ENCODE measurements around the gene CCER1.

CCER1 gene

DNA sequence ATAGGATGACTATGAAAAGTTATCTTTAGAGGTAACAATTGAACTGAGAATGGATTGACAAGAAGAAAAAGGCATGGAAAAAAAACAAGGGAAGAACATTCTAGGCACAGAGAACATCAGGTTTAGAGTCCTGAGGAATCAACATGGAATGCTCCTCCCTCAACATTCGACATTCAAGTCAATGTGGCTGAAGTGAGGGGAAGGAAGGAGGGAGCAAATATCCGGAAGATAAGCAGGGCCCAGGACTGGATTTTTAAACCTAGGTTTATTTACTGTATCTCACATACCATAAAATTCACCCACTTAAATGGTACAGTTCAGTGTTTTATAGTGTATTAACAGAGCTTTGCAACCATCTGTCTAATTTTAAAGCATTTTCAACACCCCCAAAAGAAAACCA is 9.6 kb upstream of the CCER1 start:
- DNase-seq, result no peak

- no peak for DNase-seq
Measured at GRCh38 chr12:90963946-90964345, 9.0 kb upstream of the CCER1 start.

- DNase-seq, result no peak
Measured at GRCh38 chr12:90961154-90961553, 6.2 kb upstream of the CCER1 start.

- peak in 1 of 2 experiments; percentile 18 for DNase-seq
Measured at GRCh38 chr12:90959538-90960139, 4.7 kb upstream of the CCER1 start.

- no peak for DNase-seq
Measured at GRCh38 chr12:90959032-90959431, 4.1 kb upstream of the CCER1 start.

- DNase-seq, result no peak
Measured at GRCh38 chr12:90958347-90958746, 3.4 kb upstream of the CCER1 start.

DNA sequence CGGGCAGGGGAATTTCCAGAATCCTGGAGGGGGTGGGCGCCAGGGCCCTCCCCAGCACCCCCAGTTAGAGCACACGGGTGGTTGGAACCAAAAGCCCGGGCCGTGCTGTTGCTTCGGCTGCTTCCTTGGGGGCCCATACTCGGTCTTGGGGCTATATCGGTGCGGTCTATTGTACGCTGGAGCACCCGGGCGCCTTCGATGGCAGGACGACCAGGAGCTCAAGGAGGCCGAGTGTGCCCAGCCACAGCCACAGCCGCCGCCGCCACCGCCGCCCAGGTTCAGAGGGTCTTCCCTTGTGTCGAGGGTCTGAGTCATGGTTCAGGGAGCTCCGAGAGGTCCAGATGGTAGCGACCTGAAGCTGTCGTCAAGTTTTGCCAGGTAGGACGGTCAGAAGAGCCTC is 548 bp downstream of the CCER1 start:
- no peak for DNase-seq

DNA sequence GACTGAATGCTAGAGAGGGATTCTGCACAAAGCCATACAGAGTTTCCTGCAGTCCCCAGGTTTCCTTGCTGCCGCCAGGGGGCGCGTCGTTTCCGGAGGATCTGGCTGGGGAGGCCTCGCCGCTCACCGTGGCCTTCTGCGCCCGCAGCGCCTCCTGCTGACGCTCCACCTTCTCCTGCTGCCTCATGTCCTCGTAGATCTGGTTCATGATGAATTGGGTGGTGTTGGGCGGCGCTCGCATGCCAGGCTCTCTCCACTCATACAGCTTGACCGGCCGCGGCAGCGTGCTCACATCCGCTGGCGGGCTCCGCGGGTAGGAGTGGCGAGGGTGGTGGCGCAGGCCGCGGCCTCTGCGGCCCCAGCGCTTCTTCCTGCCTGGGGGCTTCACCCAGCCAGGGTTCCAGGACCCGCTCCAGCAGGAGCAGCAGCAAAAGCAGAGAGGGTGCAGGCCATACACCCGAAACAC is 987 bp downstream of the CCER1 start:
- DNase-seq, result no peak

DNA sequence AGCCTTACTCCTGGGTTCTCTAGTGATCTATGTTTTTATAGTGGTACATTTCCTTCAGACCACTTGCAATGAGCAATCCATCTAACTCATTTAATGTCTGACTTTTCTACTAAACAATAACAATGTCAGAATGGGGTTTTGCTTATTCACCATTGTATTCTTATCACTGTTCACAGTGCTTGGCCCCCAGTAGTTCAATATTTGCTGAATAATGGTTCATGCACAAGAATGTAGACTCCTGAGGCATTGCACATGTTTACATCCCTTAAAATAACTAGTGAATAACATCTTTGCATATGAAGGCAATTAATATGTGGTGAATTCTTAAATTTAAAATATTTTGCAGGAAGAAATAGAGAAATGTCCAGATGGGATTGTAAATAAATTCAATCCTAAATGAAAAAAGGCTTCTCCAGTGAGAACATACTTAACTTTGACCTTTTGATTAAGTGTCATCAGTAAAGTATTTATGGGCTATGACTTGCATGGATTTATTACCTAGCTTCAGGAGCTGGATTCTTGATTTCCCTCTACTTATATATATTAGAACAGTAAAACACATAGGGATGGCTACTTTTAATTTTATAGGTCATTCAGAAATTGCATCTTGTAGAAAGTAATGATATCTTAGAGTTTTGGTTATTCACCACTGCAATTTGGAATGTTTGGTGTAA is 3.4 kb downstream of the CCER1 start:
- DNase-seq, result no peak

DNA sequence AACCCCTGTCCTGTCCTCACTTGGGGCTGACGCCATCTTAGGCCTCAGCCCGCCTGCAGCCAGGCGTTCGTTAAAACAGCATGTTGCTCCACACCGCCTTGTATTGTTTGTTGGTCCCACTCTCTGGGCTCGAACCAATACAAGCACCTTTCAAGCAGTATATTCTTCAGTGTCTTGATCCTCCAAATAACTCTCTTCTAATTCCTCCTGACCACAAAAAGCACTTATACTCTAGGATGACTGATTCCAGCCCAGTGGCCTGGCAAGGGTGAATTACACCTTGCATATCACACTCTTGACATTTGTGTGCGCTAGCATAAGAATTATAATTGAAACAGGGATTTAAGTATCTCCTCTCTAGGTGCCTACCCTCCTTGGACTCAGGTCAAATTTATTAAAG is 7.1 kb downstream of the CCER1 start:
- peak; percentile 20 to 45 for DNase-seq

DNA sequence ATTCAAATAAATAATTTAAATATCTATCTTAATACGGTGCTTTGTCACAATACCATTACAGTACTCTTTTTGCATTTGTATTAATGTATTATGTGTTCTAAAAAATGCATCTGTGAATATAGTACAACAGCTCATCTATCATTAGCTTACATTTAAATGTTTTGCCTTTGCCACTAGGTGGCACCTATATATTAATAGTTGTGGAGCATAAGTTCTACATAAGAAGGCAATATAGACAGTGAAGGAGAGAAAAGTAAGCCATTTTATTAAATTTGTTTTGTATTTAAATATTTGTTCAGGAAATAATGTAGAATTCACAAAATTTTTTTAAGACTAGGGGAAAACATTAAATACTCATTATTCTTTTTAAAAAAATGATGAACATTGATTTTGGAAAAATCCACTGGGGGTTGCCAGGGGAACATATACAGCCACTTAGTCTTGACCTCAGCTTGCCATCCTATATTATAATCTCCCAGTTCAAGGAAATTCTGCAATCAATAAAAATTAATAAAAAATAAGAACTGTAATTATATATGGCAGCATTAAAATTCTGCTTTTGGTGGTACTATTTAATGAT is 9.8 kb downstream of the CCER1 start:
- DNase-seq, result no peak

DNA sequence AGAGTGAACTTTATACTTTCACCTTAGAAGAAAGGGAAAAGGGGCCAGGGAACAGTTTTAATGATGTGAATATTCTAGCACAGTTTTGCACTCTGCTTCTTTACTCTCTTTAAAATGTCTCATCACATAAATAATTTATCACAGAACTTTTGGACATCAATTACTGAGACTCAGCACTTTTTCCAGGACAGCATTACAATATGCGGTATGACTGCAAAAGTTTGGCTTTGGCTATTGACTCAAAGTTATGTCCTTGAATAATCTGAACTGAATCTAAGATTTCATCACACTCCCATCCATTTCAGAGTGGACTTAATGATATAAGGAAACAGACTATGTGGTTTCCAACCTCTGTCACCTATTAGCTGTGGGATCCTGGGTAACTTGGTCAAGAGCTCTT is 11.7 kb downstream of the CCER1 start:
- DNase-seq, result no peak

GRCh38 chr12:90940872-90941499 is 14.0 kb downstream of the CCER1 start:
- DNase-seq, result peak in 1 of 2 experiments; percentile 5

GRCh38 chr12:90939382-90939781 is 15.6 kb downstream of the CCER1 start:
- no peak for DNase-seq

GRCh38 chr12:90938451-90938850 is 16.5 kb downstream of the CCER1 start:
- DNase-seq, result no peak

DNA sequence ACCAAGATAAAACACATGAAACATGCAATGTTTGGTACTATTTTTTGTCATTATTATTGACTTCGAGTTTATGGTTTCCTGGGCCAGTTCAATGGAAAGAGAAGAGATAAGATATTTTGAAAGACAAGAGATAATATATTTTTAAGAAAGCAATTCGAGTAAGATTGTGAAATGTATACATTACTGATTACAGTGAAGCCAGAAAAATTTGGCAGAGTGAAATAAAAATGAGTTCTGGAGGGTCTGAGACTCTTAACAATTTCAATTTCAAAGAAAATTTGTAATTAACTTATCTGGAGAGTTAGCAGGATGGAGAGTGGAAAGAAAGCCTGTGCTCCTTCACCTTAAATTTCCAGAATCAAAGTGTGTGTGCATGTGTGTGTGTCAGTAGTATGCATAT is 17.3 kb downstream of the CCER1 start:
- DNase-seq, result no peak

- DNase-seq, result no peak
Measured at GRCh38 chr12:90936230-90937005, 18.6 kb downstream of the CCER1 start.

DNA sequence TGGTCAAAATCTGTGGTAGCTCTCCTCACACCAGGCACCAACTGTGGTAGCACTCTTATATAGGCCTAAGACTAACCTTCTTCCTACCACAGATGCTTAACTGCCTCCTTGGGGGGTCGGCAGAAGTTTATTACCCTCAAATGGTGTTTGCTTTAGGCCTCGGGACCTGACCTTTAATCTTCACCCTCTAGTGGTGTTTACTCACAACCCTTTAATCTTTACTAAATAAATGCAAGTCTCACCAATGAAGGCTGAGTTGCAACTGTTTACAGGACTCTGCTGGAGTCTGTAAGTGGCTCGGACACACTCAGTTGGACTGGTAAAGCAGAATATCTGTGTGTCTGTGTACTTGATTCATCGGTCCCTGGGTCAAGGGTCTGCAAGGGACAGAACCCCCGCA is 29.4 kb downstream of the CCER1 start:
- DNase-seq, result no peak

GRCh38 chr12:90924406-90924805 is 30.6 kb downstream of the CCER1 start:
- no peak for DNase-seq

DNA sequence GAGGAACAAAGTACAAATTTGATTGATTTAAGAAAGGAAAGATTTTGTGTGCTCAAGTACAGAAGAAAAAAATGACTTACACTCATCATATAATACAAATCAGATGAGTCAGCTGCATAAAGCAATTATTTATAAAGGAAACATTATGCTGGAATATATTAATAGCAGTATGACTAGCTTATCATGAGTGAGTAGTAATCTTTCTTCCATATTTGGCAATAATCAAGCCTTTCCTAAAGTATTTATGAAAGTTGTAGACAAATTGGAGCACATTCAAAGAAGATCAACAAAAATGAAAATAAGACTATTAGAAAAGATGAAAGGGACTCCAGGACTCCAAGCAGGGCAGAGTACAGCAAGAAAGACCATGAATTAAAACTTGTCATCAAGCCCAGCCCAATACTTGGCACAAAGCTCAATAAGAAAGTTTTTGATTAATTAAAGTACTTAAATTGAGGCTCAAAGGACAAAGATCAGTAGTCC is 32.8 kb downstream of the CCER1 start:
- no peak for DNase-seq

DNA sequence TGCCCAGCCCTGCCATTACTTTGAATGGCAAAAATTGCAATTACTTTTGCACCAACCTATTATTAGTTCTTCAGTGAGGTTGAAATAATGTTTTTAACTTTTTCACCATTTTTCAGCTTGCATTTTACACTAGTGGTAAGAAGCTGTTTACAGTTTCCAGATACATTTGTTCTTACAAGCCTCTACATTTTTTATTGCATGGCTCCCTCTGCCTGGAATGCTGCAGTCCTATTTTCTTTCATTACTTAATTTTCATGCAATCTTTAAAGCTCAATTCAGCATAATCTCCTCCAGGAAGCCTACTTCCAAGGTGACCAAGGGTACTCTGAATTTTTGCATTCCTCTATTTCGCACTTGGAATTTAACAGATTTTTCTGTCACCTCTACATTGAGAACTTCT is 33.4 kb downstream of the CCER1 start:
- no peak for DNase-seq

DNA sequence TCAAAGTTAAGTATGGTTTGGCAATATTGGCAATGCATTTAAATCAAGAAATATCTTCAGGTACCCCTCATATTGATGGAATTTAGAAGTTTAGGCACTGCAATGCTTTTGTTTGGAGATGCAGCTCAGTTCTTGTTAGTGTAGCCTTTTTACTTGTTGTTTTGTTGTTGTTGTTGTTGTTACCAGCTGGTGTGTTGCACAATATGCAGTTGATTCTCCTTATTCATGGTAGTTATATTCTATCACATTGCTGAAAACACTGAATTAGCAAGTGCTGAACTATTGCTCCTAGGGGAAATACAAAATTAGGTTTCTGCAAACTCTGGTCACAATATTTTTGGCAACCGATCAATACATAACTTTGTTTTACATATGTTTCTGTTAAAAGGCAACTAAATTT is 34.8 kb downstream of the CCER1 start:
- no peak for DNase-seq

DNA sequence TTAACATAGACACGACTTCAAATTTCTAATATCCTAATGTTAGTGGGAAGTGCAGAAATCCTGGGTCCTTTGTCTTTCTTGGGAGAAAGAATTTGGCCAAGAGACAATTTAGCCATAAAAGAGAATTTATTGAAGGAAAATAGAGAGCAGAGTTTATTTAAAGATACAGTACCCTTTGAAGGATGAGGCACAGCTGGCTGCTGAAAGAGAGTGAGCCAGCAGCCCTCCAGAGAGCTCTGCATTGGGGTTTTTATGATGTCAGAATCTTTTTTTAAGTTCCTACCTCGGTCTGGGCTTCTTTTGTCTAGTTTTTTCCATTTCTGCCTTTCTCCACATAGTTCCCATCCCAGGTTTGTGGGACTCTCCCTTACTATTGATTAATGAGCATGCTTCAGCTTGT is 37.5 kb downstream of the CCER1 start:
- DNase-seq, result no peak
